ENCODE data around the gene POT1. TPM values are rescaled to one million over a fixed set of nuclear protein-coding genes. Genes with fewer than 3 reads are reported as not detected.

POT1 gene
- total RNA-seq, 1 experiment from 2014 or later = 20.2 TPM

DNA sequence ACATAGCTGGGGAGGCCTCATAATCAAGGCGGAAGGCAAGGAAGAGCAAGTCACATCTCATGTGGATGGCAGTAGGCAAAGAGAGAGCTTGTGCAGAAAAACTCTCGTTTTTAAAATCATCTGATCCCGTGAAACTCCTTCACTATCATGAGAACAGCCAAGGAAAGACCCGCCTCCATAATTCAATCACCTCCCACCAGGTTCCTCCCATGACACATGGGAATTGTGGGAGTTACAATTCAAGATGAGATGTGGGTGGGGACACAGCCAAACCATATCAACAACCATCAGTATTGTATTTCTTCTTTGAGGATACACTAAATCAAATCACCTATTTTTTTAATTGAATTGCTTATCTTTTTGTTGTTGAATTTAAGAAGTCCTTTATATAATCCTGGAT is 16.7 kb downstream of the POT1 start (continued):
- TF ChIP-seq ZNF423 (CRISPR knock-in tag; IDR thresholded peaks at IDR 0.05) (no peak), ZNF317 (CRISPR knock-in tag; IDR thresholded peaks at IDR 0.05; ENCODE audit: borderline replicate concordance, low read depth) (no peak), PRRX2 (CRISPR knock-in tag; IDR thresholded peaks at IDR 0.05) (no peak), ATF1 (CRISPR knock-in tag; IDR thresholded peaks at IDR 0.05) (no peak)

DNA sequence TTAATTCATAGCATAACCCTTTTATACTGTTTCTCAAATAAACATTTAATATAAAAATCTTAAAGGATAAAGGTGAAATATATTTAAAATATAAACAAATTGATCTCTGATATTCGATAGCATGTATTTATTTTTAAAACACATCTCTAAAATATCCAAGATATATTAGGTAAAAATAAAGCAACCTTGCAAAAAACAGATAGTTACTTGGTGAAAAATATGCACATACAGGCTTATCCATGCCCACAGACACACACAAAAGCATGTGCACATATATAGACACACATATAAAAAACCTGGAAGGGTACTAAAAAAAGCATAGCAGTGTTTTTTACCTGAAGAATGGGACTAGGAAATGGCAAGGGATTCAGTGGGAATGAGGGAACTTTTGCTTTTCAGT is 19.8 kb downstream of the POT1 start:
- ChIA-PET CTCF (no interaction called here), POLR2A (no interaction called here)
- H3K9me3 Mint-ChIP-seq = peaks cover 14% of the 10 kb centered on the region; the same call in 1 of the 2 replicates
- no peaks in the 10 kb centered on the region for H3K36me3 Mint-ChIP-seq
- no peak for ATAC-seq
- H3K27ac Mint-ChIP-seq = no peak overlapping the region
- no peaks in the 10 kb centered on the region for H3K27me3 Mint-ChIP-seq (ENCODE audit: low read depth)
- no peak for DNase-seq (ENCODE audit: low spot score)
- no peaks in the 10 kb centered on the region for H3K4me1 Mint-ChIP-seq
- no peak for TF ChIP-seq TCF7 (CRISPR knock-in tag; IDR thresholded peaks at IDR 0.05; ENCODE audit: low read depth)
- TF ChIP-seq, protein P1, sequence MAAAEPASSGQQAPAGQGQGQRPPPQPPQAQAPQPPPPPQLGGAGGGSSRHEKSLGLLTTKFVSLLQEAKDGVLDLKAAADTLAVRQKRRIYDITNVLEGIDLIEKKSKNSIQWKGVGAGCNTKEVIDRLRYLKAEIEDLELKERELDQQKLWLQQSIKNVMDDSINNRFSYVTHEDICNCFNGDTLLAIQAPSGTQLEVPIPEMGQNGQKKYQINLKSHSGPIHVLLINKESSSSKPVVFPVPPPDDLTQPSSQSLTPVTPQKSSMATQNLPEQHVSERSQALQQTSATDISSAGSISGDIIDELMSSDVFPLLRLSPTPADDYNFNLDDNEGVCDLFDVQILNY (CRISPR knock-in tag; IDR thresholded peaks at IDR 0.05) = no peak
- TF ChIP-seq ATF1 (CRISPR knock-in tag; IDR thresholded peaks at IDR 0.05) = no peak
- TF ChIP-seq, protein P2, sequence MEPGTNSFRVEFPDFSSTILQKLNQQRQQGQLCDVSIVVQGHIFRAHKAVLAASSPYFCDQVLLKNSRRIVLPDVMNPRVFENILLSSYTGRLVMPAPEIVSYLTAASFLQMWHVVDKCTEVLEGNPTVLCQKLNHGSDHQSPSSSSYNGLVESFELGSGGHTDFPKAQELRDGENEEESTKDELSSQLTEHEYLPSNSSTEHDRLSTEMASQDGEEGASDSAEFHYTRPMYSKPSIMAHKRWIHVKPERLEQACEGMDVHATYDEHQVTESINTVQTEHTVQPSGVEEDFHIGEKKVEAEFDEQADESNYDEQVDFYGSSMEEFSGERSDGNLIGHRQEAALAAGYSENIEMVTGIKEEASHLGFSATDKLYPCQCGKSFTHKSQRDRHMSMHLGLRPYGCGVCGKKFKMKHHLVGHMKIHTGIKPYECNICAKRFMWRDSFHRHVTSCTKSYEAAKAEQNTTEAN (CRISPR knock-in tag; IDR thresholded peaks at IDR 0.05) = no peak
- TF ChIP-seq, protein P3, sequence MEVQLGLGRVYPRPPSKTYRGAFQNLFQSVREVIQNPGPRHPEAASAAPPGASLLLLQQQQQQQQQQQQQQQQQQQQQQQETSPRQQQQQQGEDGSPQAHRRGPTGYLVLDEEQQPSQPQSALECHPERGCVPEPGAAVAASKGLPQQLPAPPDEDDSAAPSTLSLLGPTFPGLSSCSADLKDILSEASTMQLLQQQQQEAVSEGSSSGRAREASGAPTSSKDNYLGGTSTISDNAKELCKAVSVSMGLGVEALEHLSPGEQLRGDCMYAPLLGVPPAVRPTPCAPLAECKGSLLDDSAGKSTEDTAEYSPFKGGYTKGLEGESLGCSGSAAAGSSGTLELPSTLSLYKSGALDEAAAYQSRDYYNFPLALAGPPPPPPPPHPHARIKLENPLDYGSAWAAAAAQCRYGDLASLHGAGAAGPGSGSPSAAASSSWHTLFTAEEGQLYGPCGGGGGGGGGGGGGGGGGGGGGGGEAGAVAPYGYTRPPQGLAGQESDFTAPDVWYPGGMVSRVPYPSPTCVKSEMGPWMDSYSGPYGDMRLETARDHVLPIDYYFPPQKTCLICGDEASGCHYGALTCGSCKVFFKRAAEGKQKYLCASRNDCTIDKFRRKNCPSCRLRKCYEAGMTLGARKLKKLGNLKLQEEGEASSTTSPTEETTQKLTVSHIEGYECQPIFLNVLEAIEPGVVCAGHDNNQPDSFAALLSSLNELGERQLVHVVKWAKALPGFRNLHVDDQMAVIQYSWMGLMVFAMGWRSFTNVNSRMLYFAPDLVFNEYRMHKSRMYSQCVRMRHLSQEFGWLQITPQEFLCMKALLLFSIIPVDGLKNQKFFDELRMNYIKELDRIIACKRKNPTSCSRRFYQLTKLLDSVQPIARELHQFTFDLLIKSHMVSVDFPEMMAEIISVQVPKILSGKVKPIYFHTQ (CRISPR knock-in tag; IDR thresholded peaks at IDR 0.05) = no peak
- TF ChIP-seq GABPB1 (CRISPR knock-in tag; IDR thresholded peaks at IDR 0.05) = no peak
- TF ChIP-seq, protein P4, sequence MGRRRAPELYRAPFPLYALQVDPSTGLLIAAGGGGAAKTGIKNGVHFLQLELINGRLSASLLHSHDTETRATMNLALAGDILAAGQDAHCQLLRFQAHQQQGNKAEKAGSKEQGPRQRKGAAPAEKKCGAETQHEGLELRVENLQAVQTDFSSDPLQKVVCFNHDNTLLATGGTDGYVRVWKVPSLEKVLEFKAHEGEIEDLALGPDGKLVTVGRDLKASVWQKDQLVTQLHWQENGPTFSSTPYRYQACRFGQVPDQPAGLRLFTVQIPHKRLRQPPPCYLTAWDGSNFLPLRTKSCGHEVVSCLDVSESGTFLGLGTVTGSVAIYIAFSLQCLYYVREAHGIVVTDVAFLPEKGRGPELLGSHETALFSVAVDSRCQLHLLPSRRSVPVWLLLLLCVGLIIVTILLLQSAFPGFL (CRISPR knock-in tag; IDR thresholded peaks at IDR 0.05; ENCODE audit: borderline replicate concordance) = no peak
- TF ChIP-seq, protein P5, sequence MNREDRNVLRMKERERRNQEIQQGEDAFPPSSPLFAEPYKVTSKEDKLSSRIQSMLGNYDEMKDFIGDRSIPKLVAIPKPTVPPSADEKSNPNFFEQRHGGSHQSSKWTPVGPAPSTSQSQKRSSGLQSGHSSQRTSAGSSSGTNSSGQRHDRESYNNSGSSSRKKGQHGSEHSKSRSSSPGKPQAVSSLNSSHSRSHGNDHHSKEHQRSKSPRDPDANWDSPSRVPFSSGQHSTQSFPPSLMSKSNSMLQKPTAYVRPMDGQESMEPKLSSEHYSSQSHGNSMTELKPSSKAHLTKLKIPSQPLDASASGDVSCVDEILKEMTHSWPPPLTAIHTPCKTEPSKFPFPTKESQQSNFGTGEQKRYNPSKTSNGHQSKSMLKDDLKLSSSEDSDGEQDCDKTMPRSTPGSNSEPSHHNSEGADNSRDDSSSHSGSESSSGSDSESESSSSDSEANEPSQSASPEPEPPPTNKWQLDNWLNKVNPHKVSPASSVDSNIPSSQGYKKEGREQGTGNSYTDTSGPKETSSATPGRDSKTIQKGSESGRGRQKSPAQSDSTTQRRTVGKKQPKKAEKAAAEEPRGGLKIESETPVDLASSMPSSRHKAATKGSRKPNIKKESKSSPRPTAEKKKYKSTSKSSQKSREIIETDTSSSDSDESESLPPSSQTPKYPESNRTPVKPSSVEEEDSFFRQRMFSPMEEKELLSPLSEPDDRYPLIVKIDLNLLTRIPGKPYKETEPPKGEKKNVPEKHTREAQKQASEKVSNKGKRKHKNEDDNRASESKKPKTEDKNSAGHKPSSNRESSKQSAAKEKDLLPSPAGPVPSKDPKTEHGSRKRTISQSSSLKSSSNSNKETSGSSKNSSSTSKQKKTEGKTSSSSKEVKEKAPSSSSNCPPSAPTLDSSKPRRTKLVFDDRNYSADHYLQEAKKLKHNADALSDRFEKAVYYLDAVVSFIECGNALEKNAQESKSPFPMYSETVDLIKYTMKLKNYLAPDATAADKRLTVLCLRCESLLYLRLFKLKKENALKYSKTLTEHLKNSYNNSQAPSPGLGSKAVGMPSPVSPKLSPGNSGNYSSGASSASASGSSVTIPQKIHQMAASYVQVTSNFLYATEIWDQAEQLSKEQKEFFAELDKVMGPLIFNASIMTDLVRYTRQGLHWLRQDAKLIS (CRISPR knock-in tag; IDR thresholded peaks at IDR 0.05; ENCODE audit: borderline replicate concordance) = no peak
- TF ChIP-seq ZNF317 (CRISPR knock-in tag; IDR thresholded peaks at IDR 0.05; ENCODE audit: borderline replicate concordance, low read depth) = no peak
- no peak for TF ChIP-seq JUN (CRISPR knock-in tag; IDR thresholded peaks at IDR 0.05)
- no peak for TF ChIP-seq SMAD3 (CRISPR knock-in tag; IDR thresholded peaks at IDR 0.05; ENCODE audit: borderline replicate concordance)
- TF ChIP-seq, protein P6, sequence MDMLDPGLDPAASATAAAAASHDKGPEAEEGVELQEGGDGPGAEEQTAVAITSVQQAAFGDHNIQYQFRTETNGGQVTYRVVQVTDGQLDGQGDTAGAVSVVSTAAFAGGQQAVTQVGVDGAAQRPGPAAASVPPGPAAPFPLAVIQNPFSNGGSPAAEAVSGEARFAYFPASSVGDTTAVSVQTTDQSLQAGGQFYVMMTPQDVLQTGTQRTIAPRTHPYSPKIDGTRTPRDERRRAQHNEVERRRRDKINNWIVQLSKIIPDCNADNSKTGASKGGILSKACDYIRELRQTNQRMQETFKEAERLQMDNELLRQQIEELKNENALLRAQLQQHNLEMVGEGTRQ (CRISPR knock-in tag; IDR thresholded peaks at IDR 0.05) = no peak
- no peak for TF ChIP-seq NR3C1 (CRISPR knock-in tag; conservative IDR thresholded peaks at IDR 0.05; ENCODE audit: low read depth)
- no peak for TF ChIP-seq ZNF396 (CRISPR knock-in tag; IDR thresholded peaks at IDR 0.05; ENCODE audit: borderline replicate concordance)
- TF ChIP-seq, protein P7, sequence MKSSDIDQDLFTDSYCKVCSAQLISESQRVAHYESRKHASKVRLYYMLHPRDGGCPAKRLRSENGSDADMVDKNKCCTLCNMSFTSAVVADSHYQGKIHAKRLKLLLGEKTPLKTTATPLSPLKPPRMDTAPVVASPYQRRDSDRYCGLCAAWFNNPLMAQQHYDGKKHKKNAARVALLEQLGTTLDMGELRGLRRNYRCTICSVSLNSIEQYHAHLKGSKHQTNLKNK (CRISPR knock-in tag; IDR thresholded peaks at IDR 0.05) = no peak
- no peak for TF ChIP-seq TP53 (CRISPR knock-in tag; IDR thresholded peaks at IDR 0.05)
- TF ChIP-seq ZNF138 (CRISPR knock-in tag; conservative IDR thresholded peaks at IDR 0.05) = no peak
- H3K4me3 Mint-ChIP-seq = no peak overlapping the region

All from WTC11 (cell line).